HCT116 (cell line): Measurements from ENCODE around the gene GPC5. TPM values are rescaled to one million over a fixed set of nuclear protein-coding genes. Genes with fewer than 3 reads are reported as not detected.

Experiments
- ATAC-seq: fragments of 200-7000 bp; cut with Tn5 transposase; 2 replicates; pipeline ENCODE4 v1.9.1; 2020; ENCODE audit warnings: mild to moderate bottlenecking, moderate library complexity
- BruUV-seq: library from RNA; stranded (reverse); fragments of 400-500 nt; replicated peaks from 2 replicates; lab custom pipeline; 2021; lab: Mats Ljungman, UMichigan
- CTCF ChIA-PET: fragments of 300-600 bp; sonication (Branson Sonifier 250); formaldehyde crosslinking; loops from one replicate; lab custom pipeline; 2021; ENCODE audit warnings: antibody characterized with exemption; lab: Charles Lee
- POLR2A ChIA-PET: fragments of 300-600, 350-600 bp; sonication (Branson Sonifier 250); formaldehyde crosslinking; loops from one replicate; lab custom pipeline; 2021; ENCODE audit warnings: antibody characterized with exemption; lab: Charles Lee
- RAD21 ChIA-PET, 2 experiments: fragments of 300-600 bp; sonication (Branson Sonifier 250); formaldehyde crosslinking; loops; one replicate each; lab custom pipeline; 2023; ENCODE audit warnings: low total read pairs in 2 of 2; ENCODE audit not compliant: uncharacterized antibody in 2 of 2, unreplicated experiment in 2 of 2, low non-redundant PET in 1 of 2; lab: Charles Lee
- DNase-seq: peaks from one replicate; pipeline ENCODE4 v3.0.0-alpha.2; 2010; ENCODE audit warnings: low read depth, low spot score
- H2AFZ ChIP-seq: fragments of 200-600 bp; shearing (Covaris generic), sonication (generic); 2 replicates; pipeline ENCODE4 v1.6.1; 2017; ENCODE audit warnings: low read depth, mixed run types, mixed read lengths, antibody characterized with exemption, low read length; ENCODE audit not compliant: poor library complexity, severe bottlenecking
- H3K27ac ChIP-seq: 2 replicates; pipeline ENCODE4 v1.5.1; 2012; ENCODE audit warnings: low read depth, low read length
- H3K27me3 ChIP-seq: fragments of 200-600 bp; sonication (generic); 2 replicates; pipeline ENCODE4 v1.6.1; 2016; ENCODE audit warnings: mixed run types, low read length, mixed read lengths; ENCODE audit not compliant: insufficient read depth
- H3K36me3 ChIP-seq, 2 experiments: fragments of 200-500 bp in 1 of 2; fragments of 200-600 bp in 1 of 2; sonication (Bioruptor generic) in 1 of 2; sonication (generic) in 1 of 2; 2 replicates each; pipeline versions ENCODE4 v1.5.1 to v1.6.1; 2014 to 2016; ENCODE audit warnings: low read length in 2 of 2, inconsistent platforms in 1 of 2, mixed read lengths in 1 of 2, mixed run types in 1 of 2; ENCODE audit not compliant: insufficient read depth in 2 of 2, control insufficient read depth in 1 of 2
- H3K4me1 ChIP-seq, 2 experiments: fragments of 200-600 bp in 1 of 2; sonication (generic) in 1 of 2; 2 replicates each; pipeline versions ENCODE4 v1.5.1 to v1.6.1; 2012 to 2017; ENCODE audit warnings: low read length in 2 of 2, inconsistent platforms in 1 of 2, mild to moderate bottlenecking in 1 of 2, mixed read lengths in 1 of 2, mixed run types in 1 of 2, moderate library complexity in 1 of 2; ENCODE audit not compliant: insufficient read depth in 2 of 2, control insufficient read depth in 1 of 2
- H3K4me2 ChIP-seq: fragments of 200-600 bp; sonication (generic); 2 replicates; pipeline ENCODE4 v1.6.1; 2017; ENCODE audit warnings: mixed run types, low read length, mixed read lengths
- H3K4me3 ChIP-seq, 2 experiments: fragments of 200-600 bp in 1 of 2; sonication (generic) in 1 of 2; replicated peaks in 1 of 2; 2 replicates each; pipeline ENCODE4 v1.5.1; 2011 to 2016; ENCODE audit warnings: low read length in 2 of 2, control low read depth in 1 of 2, low read depth in 1 of 2, mild to moderate bottlenecking in 1 of 2, mixed read lengths in 1 of 2, mixed run types in 1 of 2
- H3K79me2 ChIP-seq: fragments of 200-600 bp; sonication (generic); 2 replicates; pipeline ENCODE4 v1.6.1; 2017; ENCODE audit warnings: mild to moderate bottlenecking, mixed run types, low read length, moderate library complexity, mixed read lengths; ENCODE audit not compliant: insufficient read depth
- H3K9ac ChIP-seq: fragments of 200-600 bp; sonication (generic); 2 replicates; pipeline ENCODE4 v1.6.1; 2016; ENCODE audit warnings: low read length, mixed read lengths
- H3K9me2 ChIP-seq: fragments of 200-600 bp; sonication (generic), shearing (Covaris generic); 2 replicates; pipeline ENCODE4 v1.6.1; 2017; ENCODE audit warnings: mixed run types, mild to moderate bottlenecking, moderate library complexity; ENCODE audit not compliant: insufficient read depth
- H3K9me3 ChIP-seq, 2 experiments: fragments of 200-500 bp in 1 of 2; fragments of 200-600 bp in 1 of 2; sonication (Bioruptor generic) in 1 of 2; sonication (generic) in 1 of 2; 2 replicates each; pipeline ENCODE4 v1.6.1; 2014 to 2017; ENCODE audit warnings: low read length in 2 of 2, mixed read lengths in 2 of 2, inconsistent platforms in 1 of 2, low read depth in 1 of 2, mild to moderate bottlenecking in 1 of 2, mixed run types in 1 of 2, moderate library complexity in 1 of 2; ENCODE audit not compliant: control insufficient read depth in 1 of 2, insufficient read depth in 1 of 2
- H4K20me1 ChIP-seq: fragments of 200-600 bp; sonication (generic), shearing (Covaris generic); 2 replicates; pipeline ENCODE4 v1.6.1; 2017; ENCODE audit warnings: mixed run types, mild to moderate bottlenecking, moderate library complexity; ENCODE audit not compliant: insufficient read depth
- CBX3 ChIP-seq: IDR thresholded peaks from 2 replicates; pipeline ENCODE4 v1.6.1; 2012; ENCODE audit warnings: low read depth
- CEBPB ChIP-seq: IDR thresholded peaks from 2 replicates; pipeline ENCODE4 v1.6.1; 2012; ENCODE audit warnings: low read depth
- CTCF ChIP-seq, 3 experiments: fragments of 200-600 bp in 1 of 3; sonication (generic) in 1 of 3; IDR thresholded peaks in 2 of 3; conservative IDR thresholded peaks in 1 of 3; 2 replicates each; pipeline ENCODE4 v1.5.1; 2012 to 2017; ENCODE audit warnings: low read depth in 2 of 3, low read length in 2 of 3, antibody characterized with exemption in 1 of 3, borderline replicate concordance in 1 of 3, control low read depth in 1 of 3, mild to moderate bottlenecking in 1 of 3, mixed read lengths in 1 of 3, mixed run types in 1 of 3, moderate library complexity in 1 of 3; ENCODE audit not compliant: insufficient read depth in 1 of 3
- EGR1 ChIP-seq: IDR thresholded peaks from 2 replicates; pipeline ENCODE4 v1.6.1; 2012; ENCODE audit warnings: low read depth
- JUND ChIP-seq: IDR thresholded peaks from 2 replicates; pipeline ENCODE4 v1.6.1; 2012
- POLR2AphosphoS5 ChIP-seq: IDR thresholded peaks from 2 replicates; pipeline ENCODE4 v1.6.1; 2011; ENCODE audit warnings: mild to moderate bottlenecking, low read depth, low read length, moderate library complexity
- RAD21 ChIP-seq: IDR thresholded peaks from 2 replicates; pipeline ENCODE4 v1.6.1; 2012; ENCODE audit warnings: low read depth, mild to moderate bottlenecking
- SIN3A ChIP-seq: IDR thresholded peaks from 2 replicates; pipeline ENCODE4 v1.6.1; 2012; ENCODE audit warnings: low read depth
- SP1 ChIP-seq: IDR thresholded peaks from 2 replicates; pipeline ENCODE4 v1.6.1; 2012; ENCODE audit warnings: low read depth
- SRF ChIP-seq: IDR thresholded peaks from 2 replicates; pipeline ENCODE4 v1.6.1; 2012; ENCODE audit warnings: low read depth
- TCF7L2 ChIP-seq: IDR thresholded peaks from 2 replicates; pipeline ENCODE4 v1.7.0; 2011; ENCODE audit warnings: borderline replicate concordance, inconsistent platforms; ENCODE audit not compliant: insufficient read depth, insufficient read length; ENCODE audit errors: extremely low read depth
- YY1 ChIP-seq: IDR thresholded peaks from 2 replicates; pipeline ENCODE4 v1.6.1; 2011; ENCODE audit warnings: low read length, low read depth, moderate library complexity, mild to moderate bottlenecking; ENCODE audit not compliant: insufficient replicate concordance; ENCODE audit errors: extremely low read depth
- ZNF274 ChIP-seq: fragments of 200-500 bp; sonication (Bioruptor generic); IDR thresholded peaks from 2 replicates; pipeline ENCODE4 v1.6.1; 2014; ENCODE audit warnings: mild to moderate bottlenecking, low read depth, low read length, inconsistent platforms
- intact Hi-C: fragments of 100-400 bp; cut with micrococcal nuclease; formaldehyde crosslinking; loops from 2 replicates; pipeline ENCODE4 v1.10.0; 2022
- total RNA-seq: library from RNA; stranded (reverse); gene quantifications from one replicate; pipeline ENCODE4 v1.2.1, GENCODE V29; 2021; ENCODE audit not compliant: unreplicated experiment
- TF ChIP-seq, protein P1 (sequence below): IDR thresholded peaks from 2 replicates; pipeline ENCODE4 v1.6.1; 2012
- TF ChIP-seq, protein P2 (sequence below): IDR thresholded peaks from 2 replicates; pipeline ENCODE4 v1.6.1; 2012; ENCODE audit warnings: low read depth

The GPC5 gene
- total RNA-seq, 1 experiment from 2014 or later: not detected

DNA sequence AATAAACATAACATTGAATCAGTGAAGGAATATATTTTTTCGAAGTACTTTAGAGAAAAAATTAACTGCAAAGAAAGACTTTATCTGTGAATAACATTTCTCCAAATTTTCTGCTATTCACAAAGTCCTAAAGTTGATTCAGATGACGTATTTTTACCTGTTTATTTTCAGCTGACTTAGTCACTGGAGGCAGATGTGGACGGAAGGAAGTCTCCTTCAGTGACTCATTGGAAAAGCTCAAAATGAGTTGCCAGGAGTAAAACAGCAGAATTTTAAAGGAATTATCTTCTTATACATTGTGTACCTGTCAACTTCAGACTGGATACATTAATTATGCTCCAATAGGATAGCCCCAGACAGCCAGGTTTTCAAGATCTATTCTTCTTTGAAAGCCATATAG, 1148.8 kb downstream of the GPC5 start:
- Histone ChIP-seq H3K27me3 (no peaks in the 10 kb centered on the region), H3K4me3 (no peak overlapping the region), H3K36me3 (no peaks in the 10 kb centered on the region; a peak in 1 of 4 replicates), H2AFZ (no peak overlapping the region), H3K9me2 (no peaks in the 10 kb centered on the region), H3K79me2 (no peaks in the 10 kb centered on the region), H3K4me1 (no peaks in the 10 kb centered on the region), H3K27ac (no peak overlapping the region), H3K9ac (no peak overlapping the region), H3K4me2 (no peak overlapping the region)
- no peak for DNase-seq
- intact Hi-C loops: no loop called here
- ATAC-seq: no peak
- BruUV-seq: no TSS peak
- RAD21 ChIA-PET: no interaction called here
- TF ChIP-seq YY1 (no peak), CBX3 (no peak), CTCF (IDR thresholded peaks at IDR 0.05 in 2 of 3, conservative IDR thresholded peaks at IDR 0.05 in 1 of 3; ENCODE audit: borderline replicate concordance in 1 of 3, insufficient read depth in 1 of 3, low read depth in 2 of 3, low read length in 2 of 3) (no peak)
- TF ChIP-seq, all 23 proteins: peak for 0
- ChIA-PET POLR2A (no interaction called here), CTCF (no interaction called here)
- Histone ChIP-seq H4K20me1 (no peaks in the 10 kb centered on the region), H3K9me3 (peaks cover 9 to 12% of the 10 kb centered on the region in 2 experiments; a peak in 2 of 4 replicates)

- Histone ChIP-seq H4K20me1 (no peaks in the 10 kb centered on the region), H3K4me2 (no peak overlapping the region), H3K27ac (no peak overlapping the region), H3K79me2 (no peaks in the 10 kb centered on the region), H2AFZ (no peak overlapping the region), H3K4me3 (no peak overlapping the region), H3K27me3 (no peaks in the 10 kb centered on the region), H3K9ac (no peak overlapping the region), H3K36me3 (no peaks in the 10 kb centered on the region; a peak in 1 of 4 replicates), H3K4me1 (no peaks in the 10 kb centered on the region), H3K9me3 (peaks cover 11 to 18% of the 10 kb centered on the region in 2 experiments; a peak in 2 of 4 replicates), H3K9me2 (no peaks in the 10 kb centered on the region)
- ChIA-PET CTCF (no interaction called here), POLR2A (no interaction called here), RAD21 (no interaction called here)
- intact Hi-C loops: no loop called here
- TF ChIP-seq ZNF274 (no peak), POLR2AphosphoS5 (no peak), TCF7L2 (no peak), SP1 (no peak), SIN3A (no peak), EGR1 (no peak), JUND (no peak), RAD21 (no peak), SRF (no peak), CEBPB (no peak)
- TF ChIP-seq, protein P1, sequence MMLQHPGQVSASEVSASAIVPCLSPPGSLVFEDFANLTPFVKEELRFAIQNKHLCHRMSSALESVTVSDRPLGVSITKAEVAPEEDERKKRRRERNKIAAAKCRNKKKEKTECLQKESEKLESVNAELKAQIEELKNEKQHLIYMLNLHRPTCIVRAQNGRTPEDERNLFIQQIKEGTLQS: no peak
- TF ChIP-seq, protein P2, sequence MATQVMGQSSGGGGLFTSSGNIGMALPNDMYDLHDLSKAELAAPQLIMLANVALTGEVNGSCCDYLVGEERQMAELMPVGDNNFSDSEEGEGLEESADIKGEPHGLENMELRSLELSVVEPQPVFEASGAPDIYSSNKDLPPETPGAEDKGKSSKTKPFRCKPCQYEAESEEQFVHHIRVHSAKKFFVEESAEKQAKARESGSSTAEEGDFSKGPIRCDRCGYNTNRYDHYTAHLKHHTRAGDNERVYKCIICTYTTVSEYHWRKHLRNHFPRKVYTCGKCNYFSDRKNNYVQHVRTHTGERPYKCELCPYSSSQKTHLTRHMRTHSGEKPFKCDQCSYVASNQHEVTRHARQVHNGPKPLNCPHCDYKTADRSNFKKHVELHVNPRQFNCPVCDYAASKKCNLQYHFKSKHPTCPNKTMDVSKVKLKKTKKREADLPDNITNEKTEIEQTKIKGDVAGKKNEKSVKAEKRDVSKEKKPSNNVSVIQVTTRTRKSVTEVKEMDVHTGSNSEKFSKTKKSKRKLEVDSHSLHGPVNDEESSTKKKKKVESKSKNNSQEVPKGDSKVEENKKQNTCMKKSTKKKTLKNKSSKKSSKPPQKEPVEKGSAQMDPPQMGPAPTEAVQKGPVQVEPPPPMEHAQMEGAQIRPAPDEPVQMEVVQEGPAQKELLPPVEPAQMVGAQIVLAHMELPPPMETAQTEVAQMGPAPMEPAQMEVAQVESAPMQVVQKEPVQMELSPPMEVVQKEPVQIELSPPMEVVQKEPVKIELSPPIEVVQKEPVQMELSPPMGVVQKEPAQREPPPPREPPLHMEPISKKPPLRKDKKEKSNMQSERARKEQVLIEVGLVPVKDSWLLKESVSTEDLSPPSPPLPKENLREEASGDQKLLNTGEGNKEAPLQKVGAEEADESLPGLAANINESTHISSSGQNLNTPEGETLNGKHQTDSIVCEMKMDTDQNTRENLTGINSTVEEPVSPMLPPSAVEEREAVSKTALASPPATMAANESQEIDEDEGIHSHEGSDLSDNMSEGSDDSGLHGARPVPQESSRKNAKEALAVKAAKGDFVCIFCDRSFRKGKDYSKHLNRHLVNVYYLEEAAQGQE: no peak
- BruUV-seq: no TSS peak
- DNase-seq (no peak), ATAC-seq (no peak)
These were observed 1150.9 kb downstream of the GPC5 start for GRCh38 chr13:92549276-92549675.
